ENCODE measurements around the gene MAPKAPK3.
A peak's percentile ranks its signal among the peaks of the same experiment; 100 is the strongest.

MAPKAPK3 gene

DNA sequence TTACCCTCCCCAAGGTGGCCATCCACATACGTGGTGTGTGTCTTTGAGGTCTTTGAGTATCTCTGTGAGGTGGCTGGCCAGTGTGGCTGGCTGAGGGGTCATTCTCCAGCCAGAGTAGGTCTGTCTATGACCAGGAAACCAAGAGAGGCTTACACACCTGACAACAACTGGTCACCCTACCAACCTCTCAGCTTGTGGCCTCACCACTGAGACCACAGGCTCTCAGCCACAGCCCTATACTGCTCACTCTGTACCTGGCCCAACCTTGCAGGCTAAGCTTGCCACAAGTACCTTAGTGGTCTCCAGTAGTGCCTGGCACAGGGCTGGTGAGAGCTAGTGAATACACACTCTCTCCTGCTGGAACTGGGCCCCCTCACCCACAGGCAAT is 42.5 kb upstream of the MAPKAPK3 start:
- H3K4me1 ChIP-seq (ENCODE audit: control insufficient read depth, insufficient read depth, low read length, poor library complexity, severe bottlenecking): peaks cover 71% of the 10 kb centered on the region

DNA sequence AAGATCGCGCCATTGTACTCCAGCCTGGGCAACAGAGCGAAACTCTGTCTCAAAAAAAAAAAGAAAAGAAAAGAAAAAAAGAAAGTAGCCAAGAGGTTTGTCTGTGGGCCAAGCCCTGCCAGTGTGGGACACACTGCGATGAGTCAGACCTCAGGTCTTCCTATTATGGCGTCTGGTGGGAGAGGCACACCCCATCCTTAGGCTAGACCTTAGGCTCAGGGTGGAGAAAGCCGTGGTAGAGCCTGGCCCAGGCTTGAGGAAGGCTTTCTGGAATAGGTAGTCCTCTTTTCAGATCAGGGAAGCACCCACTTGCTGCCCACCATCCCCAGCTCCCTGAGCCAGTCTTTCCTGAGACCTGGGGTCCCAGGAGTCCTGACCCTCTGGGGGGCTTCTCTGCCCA is 41.6 kb upstream of the MAPKAPK3 start:
- peak overlapping the region; percentile 54 for H3K27ac ChIP-seq (ENCODE audit: insufficient read depth, low read length, poor library complexity, severe bottlenecking)
- no peak overlapping the region for H3K4me3 ChIP-seq (ENCODE audit: insufficient read depth, low read depth, low read length, poor library complexity, severe bottlenecking)
- DNase-seq: no peak
- H3K27me3 ChIP-seq (replicated peaks; ENCODE audit: control insufficient read depth, insufficient read depth, low read length, poor library complexity, severe bottlenecking): no peaks in the 10 kb centered on the region
- H3K4me1 ChIP-seq (ENCODE audit: control insufficient read depth, insufficient read depth, low read length, poor library complexity, severe bottlenecking): peaks cover 71% of the 10 kb centered on the region
- peaks cover 18% of the 10 kb centered on the region for H3K36me3 ChIP-seq (ENCODE audit: control insufficient read depth, insufficient read depth, low read length)
- no peaks in the 10 kb centered on the region for H3K9me3 ChIP-seq (ENCODE audit: control insufficient read depth, low read length)

More for the DNA sequence above, 42.5 kb upstream of the MAPKAPK3 start:
- DNase-seq: no peak
- H3K9me3 ChIP-seq (ENCODE audit: control insufficient read depth, low read length): no peaks in the 10 kb centered on the region
- H3K27ac ChIP-seq (ENCODE audit: insufficient read depth, low read length, poor library complexity, severe bottlenecking): peak overlapping the region; percentile 63
- peak overlapping the region; percentile 7 for H3K4me3 ChIP-seq (ENCODE audit: insufficient read depth, low read depth, low read length, poor library complexity, severe bottlenecking)
- H3K36me3 ChIP-seq (ENCODE audit: control insufficient read depth, insufficient read depth, low read length): peaks cover 14% of the 10 kb centered on the region
- H3K27me3 ChIP-seq (replicated peaks; ENCODE audit: control insufficient read depth, insufficient read depth, low read length, poor library complexity, severe bottlenecking): no peaks in the 10 kb centered on the region

DNA sequence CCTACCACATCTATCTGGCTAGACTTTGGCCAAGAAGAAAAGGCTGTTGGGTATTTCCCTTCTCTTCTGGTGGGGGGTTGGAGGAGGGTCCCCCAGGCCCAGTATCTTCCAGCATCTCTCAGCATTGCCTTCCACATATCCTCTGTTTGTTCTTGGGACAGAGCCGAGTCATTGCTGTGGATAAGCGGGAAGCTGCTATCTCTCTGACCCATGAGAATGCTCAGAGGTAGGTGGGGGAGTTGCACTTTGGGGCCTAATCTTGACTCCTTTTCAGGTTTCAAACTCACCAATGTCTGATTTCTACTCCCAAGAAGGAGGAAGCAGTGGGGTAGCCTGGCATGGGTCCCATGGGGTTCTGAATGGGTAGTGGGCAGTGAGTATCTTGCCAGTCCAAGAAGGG is 39.6 kb upstream of the MAPKAPK3 start:
- H3K4me1 ChIP-seq (ENCODE audit: control insufficient read depth, insufficient read depth, low read length, poor library complexity, severe bottlenecking): peaks cover 64% of the 10 kb centered on the region
- peak overlapping the region; percentile 27 for H3K27ac ChIP-seq (ENCODE audit: insufficient read depth, low read length, poor library complexity, severe bottlenecking)
- H3K9me3 ChIP-seq (ENCODE audit: control insufficient read depth, low read length): no peaks in the 10 kb centered on the region
- no peaks in the 10 kb centered on the region for H3K27me3 ChIP-seq (replicated peaks; ENCODE audit: control insufficient read depth, insufficient read depth, low read length, poor library complexity, severe bottlenecking)
- peaks cover 21% of the 10 kb centered on the region for H3K36me3 ChIP-seq (ENCODE audit: control insufficient read depth, insufficient read depth, low read length)
- DNase-seq: no peak
- no peak overlapping the region for H3K4me3 ChIP-seq (ENCODE audit: insufficient read depth, low read depth, low read length, poor library complexity, severe bottlenecking)

DNA sequence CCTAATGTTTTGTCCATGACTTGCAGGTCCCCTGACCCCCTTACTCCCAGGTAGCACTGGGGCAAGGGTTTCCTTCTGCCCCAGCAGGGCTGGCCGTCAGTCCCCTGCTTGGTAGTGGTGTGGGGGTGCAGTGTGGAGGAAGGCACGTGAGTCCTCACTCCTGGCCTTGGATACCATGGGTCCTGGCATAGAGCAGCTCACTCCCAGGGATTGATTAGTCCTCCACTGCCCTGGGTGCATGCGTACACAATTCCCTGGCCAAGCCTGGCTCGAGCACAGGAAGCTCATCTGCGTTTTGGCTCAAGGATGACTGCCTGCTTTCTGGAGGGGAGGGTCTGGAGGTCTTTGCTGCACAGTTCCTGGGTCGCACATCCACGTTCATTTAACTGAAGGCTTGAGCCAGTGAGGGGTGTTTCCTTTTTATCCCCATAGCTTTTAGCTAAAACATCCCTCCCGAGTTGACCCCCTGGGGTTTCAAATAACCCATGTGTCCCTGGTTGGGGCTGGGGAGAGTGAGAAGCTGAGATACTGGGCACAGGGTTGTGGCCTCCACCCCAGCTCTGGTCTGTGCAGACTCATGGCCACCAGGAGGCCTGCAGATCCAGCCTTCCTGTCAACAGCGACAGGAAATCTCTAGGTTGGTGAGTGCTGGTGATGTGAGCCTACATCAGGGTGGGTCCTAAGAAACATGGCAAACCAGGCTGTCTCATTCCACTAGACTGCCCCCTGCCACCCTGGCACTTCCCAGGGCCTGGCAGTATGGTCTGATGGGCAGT is 36.1 kb upstream of the MAPKAPK3 start:
- Histone ChIP-seq H3K4me1 (ENCODE audit: control insufficient read depth, insufficient read depth, low read length, poor library complexity, severe bottlenecking) (peaks cover 29% of the 10 kb centered on the region), H3K9me3 (ENCODE audit: control insufficient read depth, low read length) (no peaks in the 10 kb centered on the region), H3K27ac (ENCODE audit: insufficient read depth, low read length, poor library complexity, severe bottlenecking) (no peak overlapping the region), H3K4me3 (ENCODE audit: insufficient read depth, low read depth, low read length, poor library complexity, severe bottlenecking) (peak overlapping the region; percentile 1), H3K36me3 (ENCODE audit: control insufficient read depth, insufficient read depth, low read length) (peaks cover 21% of the 10 kb centered on the region), H3K27me3 (replicated peaks; ENCODE audit: control insufficient read depth, insufficient read depth, low read length, poor library complexity, severe bottlenecking) (no peaks in the 10 kb centered on the region)
- DNase-seq: no peak

DNA sequence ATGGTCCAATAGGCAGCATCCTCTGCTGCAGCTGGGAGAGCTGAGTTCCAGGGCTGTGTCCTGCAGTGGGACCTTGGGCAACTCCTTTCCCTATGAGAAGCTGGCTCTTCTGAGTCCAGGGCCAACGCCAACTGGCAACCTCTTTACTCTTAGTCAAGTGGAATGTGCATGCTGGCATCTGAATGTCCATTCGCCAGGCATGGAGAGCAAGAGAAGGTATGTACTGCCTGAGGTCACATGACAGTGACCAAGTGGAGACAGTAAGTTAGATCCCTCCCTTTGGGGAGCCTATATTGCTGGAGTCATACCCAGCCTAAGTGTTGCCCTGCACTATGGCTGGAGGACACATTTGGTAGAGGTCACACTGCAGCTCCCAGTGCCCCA is 35.5 kb upstream of the MAPKAPK3 start:
- Histone ChIP-seq H3K4me3 (ENCODE audit: insufficient read depth, low read depth, low read length, poor library complexity, severe bottlenecking) (peak overlapping the region; percentile 1), H3K36me3 (ENCODE audit: control insufficient read depth, insufficient read depth, low read length) (peaks cover 21% of the 10 kb centered on the region), H3K4me1 (ENCODE audit: control insufficient read depth, insufficient read depth, low read length, poor library complexity, severe bottlenecking) (peaks cover 23% of the 10 kb centered on the region), H3K27me3 (replicated peaks; ENCODE audit: control insufficient read depth, insufficient read depth, low read length, poor library complexity, severe bottlenecking) (no peaks in the 10 kb centered on the region), H3K27ac (ENCODE audit: insufficient read depth, low read length, poor library complexity, severe bottlenecking) (no peak overlapping the region), H3K9me3 (ENCODE audit: control insufficient read depth, low read length) (no peaks in the 10 kb centered on the region)
- DNase-seq: no peak

DNA sequence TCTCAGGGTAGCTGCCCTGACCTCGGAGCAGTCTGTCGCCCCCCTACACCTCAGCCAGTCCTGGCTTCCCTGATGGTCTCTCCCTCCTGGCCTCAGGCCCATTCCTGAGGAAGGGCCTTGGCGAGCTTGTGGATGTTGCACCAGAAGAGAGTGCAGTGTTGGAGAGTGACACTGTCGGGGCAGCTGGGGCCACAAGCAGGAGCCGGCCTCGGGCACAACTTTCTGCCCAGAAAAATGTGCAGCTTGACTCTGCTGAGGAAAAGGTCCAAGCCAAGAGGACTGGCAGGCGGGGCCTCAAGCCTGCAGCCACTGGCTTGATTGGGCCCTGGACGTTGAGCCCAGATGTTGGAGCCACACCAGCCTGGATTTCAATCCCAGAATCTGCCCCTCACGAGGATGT is 34.9 kb upstream of the MAPKAPK3 start:
- Histone ChIP-seq H3K4me1 (ENCODE audit: control insufficient read depth, insufficient read depth, low read length, poor library complexity, severe bottlenecking) (peaks cover 21% of the 10 kb centered on the region), H3K4me3 (ENCODE audit: insufficient read depth, low read depth, low read length, poor library complexity, severe bottlenecking) (no peak overlapping the region), H3K9me3 (ENCODE audit: control insufficient read depth, low read length) (no peaks in the 10 kb centered on the region), H3K27me3 (replicated peaks; ENCODE audit: control insufficient read depth, insufficient read depth, low read length, poor library complexity, severe bottlenecking) (no peaks in the 10 kb centered on the region), H3K27ac (ENCODE audit: insufficient read depth, low read length, poor library complexity, severe bottlenecking) (no peak overlapping the region), H3K36me3 (ENCODE audit: control insufficient read depth, insufficient read depth, low read length) (peaks cover 21% of the 10 kb centered on the region)
- no peak for DNase-seq

DNA sequence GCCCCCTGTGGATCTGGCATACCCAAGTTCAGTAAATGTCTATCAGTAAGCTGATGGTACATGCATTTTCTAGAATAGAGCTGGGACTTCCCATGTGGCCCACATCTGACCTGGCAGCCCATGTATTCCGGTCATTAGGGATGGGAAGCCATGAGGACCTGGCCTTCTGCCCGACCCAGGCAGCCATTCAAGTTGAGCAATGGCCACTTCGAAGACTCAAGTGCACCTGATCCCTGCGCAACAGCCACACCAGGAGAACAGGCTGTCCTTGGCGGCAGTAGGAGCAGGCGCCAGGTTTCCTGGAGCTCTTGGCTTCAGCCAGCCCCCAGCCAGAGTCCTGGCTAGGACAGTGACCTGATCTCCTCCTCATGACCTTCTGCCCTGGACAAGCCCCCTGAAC is 33.1 kb upstream of the MAPKAPK3 start:
- Histone ChIP-seq H3K4me1 (ENCODE audit: control insufficient read depth, insufficient read depth, low read length, poor library complexity, severe bottlenecking) (peaks cover 29% of the 10 kb centered on the region), H3K9me3 (ENCODE audit: control insufficient read depth, low read length) (no peaks in the 10 kb centered on the region), H3K27ac (ENCODE audit: insufficient read depth, low read length, poor library complexity, severe bottlenecking) (no peak overlapping the region), H3K36me3 (ENCODE audit: control insufficient read depth, insufficient read depth, low read length) (peaks cover 11% of the 10 kb centered on the region), H3K27me3 (replicated peaks; ENCODE audit: control insufficient read depth, insufficient read depth, low read length, poor library complexity, severe bottlenecking) (no peaks in the 10 kb centered on the region), H3K4me3 (ENCODE audit: insufficient read depth, low read depth, low read length, poor library complexity, severe bottlenecking) (no peak overlapping the region)
- no peak for DNase-seq

DNA sequence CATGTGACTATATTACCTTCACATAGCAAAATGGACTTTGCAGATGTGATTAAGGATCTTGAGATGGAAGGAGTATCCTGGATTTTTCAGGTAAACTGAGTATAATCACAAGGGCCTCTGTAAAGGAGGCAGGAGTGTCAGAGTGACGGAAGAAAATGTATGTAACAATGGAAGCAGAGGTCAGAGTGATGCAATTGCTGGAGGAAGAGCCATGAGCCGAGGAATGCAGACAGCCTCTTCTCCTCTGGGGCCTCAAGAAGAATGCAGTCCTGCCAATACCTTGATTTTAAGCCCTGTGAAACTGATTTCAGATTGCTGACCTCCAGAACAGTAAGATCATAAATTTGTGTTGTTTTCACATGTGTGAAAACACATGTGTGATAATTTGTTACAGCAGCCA is 32.6 kb upstream of the MAPKAPK3 start:
- Histone ChIP-seq H3K36me3 (ENCODE audit: control insufficient read depth, insufficient read depth, low read length) (peaks cover 7% of the 10 kb centered on the region), H3K27ac (ENCODE audit: insufficient read depth, low read length, poor library complexity, severe bottlenecking) (no peak overlapping the region), H3K9me3 (ENCODE audit: control insufficient read depth, low read length) (no peaks in the 10 kb centered on the region), H3K4me3 (ENCODE audit: insufficient read depth, low read depth, low read length, poor library complexity, severe bottlenecking) (no peak overlapping the region), H3K4me1 (ENCODE audit: control insufficient read depth, insufficient read depth, low read length, poor library complexity, severe bottlenecking) (peaks cover 31% of the 10 kb centered on the region), H3K27me3 (replicated peaks; ENCODE audit: control insufficient read depth, insufficient read depth, low read length, poor library complexity, severe bottlenecking) (no peaks in the 10 kb centered on the region)
- no peak for DNase-seq

DNA sequence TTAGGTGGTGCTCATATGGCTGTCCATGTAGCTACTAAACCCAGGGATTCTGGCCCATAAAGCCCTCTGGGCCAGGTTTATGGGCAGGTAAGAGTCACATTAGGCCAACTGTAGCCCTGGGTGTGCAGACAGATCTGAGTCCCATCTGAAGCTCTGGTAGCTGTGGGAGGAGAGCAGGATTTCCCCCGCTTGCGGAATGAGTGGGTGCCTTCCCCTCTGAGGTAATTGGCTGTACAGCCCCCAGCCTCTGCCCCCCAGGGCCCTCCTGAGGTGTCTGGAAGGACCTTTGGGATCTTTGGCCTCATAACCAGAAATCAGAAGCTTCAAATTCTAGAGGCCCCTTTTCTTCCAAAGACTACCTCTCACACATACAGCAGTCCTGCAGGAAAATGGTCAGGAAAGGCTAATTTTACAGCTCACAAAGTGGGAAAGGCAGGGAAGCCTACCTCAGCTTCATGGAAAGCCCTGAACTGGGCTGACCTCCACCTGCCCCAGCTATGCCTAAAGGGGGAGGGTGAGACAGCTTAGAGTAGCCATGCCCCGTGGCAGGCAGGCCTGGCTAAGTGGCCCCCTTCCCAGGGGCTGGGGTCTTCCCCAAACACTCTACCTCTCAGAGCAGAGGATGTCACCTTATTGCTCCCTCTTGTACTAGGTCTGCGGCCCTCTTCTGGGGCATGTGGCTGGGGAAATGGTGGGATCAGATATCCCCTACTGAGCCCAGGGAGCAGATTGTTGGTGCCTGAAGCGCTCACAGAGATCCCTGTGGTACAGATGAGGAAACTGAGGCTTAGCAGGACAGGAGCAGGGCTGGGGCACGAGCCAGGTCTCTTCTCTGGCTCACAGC is 30.8 kb upstream of the MAPKAPK3 start:
- no peaks in the 10 kb centered on the region for H3K9me3 ChIP-seq (ENCODE audit: control insufficient read depth, low read length)
- peaks cover 41% of the 10 kb centered on the region for H3K4me1 ChIP-seq (ENCODE audit: control insufficient read depth, insufficient read depth, low read length, poor library complexity, severe bottlenecking)
- peaks cover 3% of the 10 kb centered on the region for H3K36me3 ChIP-seq (ENCODE audit: control insufficient read depth, insufficient read depth, low read length)
- no peak for DNase-seq
- H3K27ac ChIP-seq (ENCODE audit: insufficient read depth, low read length, poor library complexity, severe bottlenecking): no peak overlapping the region
- H3K27me3 ChIP-seq (replicated peaks; ENCODE audit: control insufficient read depth, insufficient read depth, low read length, poor library complexity, severe bottlenecking): no peaks in the 10 kb centered on the region
- H3K4me3 ChIP-seq (ENCODE audit: insufficient read depth, low read depth, low read length, poor library complexity, severe bottlenecking): no peak overlapping the region

DNA sequence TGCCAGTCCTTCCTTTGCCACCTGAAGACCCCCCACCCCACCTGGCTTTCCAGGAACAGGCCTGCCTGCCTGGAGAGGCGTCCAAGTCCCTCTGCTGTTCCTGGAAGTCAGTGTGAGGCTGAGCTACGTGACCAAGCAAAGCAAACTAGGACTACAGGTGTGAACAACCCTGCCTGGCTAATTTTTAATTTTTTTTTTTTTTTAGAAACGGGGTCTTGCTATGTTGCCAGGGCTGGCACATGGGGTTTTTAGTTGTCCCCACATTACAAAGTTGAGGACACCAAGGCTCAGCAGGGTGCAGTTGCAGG is 30.2 kb upstream of the MAPKAPK3 start:
- Histone ChIP-seq H3K9me3 (ENCODE audit: control insufficient read depth, low read length) (no peaks in the 10 kb centered on the region), H3K4me3 (ENCODE audit: insufficient read depth, low read depth, low read length, poor library complexity, severe bottlenecking) (no peak overlapping the region), H3K4me1 (ENCODE audit: control insufficient read depth, insufficient read depth, low read length, poor library complexity, severe bottlenecking) (peaks cover 40% of the 10 kb centered on the region), H3K27ac (ENCODE audit: insufficient read depth, low read length, poor library complexity, severe bottlenecking) (no peak overlapping the region), H3K27me3 (replicated peaks; ENCODE audit: control insufficient read depth, insufficient read depth, low read length, poor library complexity, severe bottlenecking) (no peaks in the 10 kb centered on the region), H3K36me3 (ENCODE audit: control insufficient read depth, insufficient read depth, low read length) (peaks cover 1% of the 10 kb centered on the region)
- DNase-seq: no peak
